VCaP (cell line): ENCODE results near the gene CFAP221.

Source experiments
- H3K27ac ChIP-seq: fragments of 450-650 bp; 2 replicates; pipeline ENCODE4 v1.5.1; 2017
- TF ChIP-seq, protein P1 (sequence below): fragments of 450-650 bp; conservative IDR thresholded peaks from 2 replicates; pipeline ENCODE4 v1.5.1; 2017; ENCODE audit warnings: mild to moderate bottlenecking, moderate library complexity

The CFAP221 gene

DNA sequence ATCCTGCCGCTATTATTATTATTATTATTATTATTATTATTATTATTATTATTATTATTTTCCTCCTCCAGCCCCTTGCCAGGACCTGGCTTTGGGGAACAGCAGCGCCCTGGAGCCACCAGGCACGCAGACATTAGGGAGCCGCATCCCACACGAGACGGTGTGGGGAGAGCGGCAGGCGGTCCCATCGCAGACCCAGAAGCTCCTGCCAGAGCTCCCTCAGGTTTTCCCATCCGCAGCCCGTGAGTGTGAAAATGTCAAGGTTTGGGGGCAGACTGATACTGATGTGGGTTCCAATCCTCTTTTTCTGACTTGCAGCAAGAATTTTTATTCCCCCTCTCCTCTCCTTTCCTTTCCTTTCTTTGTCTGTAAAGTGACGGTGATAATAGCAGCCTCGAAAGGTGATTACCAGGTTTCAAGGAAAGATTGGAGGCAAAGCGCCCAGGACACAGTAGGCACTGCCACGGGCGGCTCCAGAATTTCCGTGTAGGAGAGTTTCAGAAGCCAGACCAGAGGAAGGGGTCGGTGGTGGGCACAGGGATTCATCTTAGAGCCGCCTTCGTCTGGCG, 20.8 kb upstream of the CFAP221 start:
- TF ChIP-seq, protein P1, sequence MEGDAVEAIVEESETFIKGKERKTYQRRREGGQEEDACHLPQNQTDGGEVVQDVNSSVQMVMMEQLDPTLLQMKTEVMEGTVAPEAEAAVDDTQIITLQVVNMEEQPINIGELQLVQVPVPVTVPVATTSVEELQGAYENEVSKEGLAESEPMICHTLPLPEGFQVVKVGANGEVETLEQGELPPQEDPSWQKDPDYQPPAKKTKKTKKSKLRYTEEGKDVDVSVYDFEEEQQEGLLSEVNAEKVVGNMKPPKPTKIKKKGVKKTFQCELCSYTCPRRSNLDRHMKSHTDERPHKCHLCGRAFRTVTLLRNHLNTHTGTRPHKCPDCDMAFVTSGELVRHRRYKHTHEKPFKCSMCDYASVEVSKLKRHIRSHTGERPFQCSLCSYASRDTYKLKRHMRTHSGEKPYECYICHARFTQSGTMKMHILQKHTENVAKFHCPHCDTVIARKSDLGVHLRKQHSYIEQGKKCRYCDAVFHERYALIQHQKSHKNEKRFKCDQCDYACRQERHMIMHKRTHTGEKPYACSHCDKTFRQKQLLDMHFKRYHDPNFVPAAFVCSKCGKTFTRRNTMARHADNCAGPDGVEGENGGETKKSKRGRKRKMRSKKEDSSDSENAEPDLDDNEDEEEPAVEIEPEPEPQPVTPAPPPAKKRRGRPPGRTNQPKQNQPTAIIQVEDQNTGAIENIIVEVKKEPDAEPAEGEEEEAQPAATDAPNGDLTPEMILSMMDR, result no peak
- H3K27ac ChIP-seq, result no peak overlapping the region

DNA sequence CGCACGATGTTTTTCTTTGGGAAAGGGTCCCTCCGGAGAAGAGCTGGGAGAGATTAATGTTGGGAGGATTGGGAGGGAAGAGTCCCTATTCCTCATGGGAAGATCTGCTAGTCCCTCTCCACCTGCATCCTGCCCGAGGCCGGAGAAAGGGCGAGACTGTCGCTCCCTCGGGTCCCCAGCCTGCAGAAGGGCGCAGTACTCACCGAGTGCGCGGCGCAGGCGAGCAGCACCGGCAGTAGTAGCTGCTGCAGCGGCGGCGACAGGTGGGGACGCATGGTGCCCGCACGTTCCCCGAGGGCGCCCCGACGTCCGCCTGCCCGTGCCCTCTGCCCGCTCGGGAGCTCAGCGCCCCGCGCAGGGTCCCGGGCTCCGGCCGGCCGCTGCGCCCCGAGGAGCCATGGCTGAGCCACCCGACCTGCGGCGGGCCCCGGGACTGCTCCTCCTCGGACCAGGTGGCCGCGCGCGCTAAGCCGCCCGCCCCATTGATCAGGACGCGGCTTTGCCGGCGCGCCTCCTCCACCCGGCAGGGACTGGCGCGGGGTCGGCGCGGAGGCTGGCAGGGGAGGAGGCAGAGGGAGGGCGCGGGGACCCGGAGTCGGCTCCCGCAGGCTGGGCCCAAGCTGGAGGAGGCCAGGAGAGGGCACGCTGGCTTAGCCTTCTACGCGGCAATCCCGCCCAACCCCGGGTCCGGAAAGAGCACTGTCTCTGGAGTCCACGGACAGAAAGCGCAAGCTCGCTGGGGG, 20.1 kb upstream of the CFAP221 start, which contains the start of gene SCTR:
SCTR (minus strand) TSS at position 532 of the 743 bp plus-strand sequence; CDS start at position 275, 257 bp downstream.
- TF ChIP-seq, protein P1, result no peak
- H3K27ac ChIP-seq, result no peak within 1 kb of the TSS

DNA sequence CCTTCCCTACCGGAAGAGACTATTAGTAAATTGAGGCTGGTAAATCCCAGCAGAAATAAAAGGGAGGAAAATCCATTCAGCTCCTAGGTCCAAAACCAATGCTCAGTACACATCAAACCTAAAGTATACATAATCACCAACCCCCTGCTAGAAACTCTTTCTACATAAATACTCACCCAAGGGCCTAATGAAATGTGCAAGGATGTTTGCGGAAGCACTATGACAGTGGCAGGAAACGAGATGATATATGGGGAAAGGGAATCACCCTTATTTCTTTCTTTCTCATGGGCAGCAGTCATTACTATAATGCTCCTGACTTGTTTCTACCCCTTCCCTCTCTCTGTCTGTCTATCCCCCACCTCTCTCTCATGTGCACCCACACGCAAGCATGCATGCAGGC, 18.6 kb upstream of the CFAP221 start:
- TF ChIP-seq, protein P1, result no peak
- H3K27ac ChIP-seq, result no peak overlapping the region

DNA sequence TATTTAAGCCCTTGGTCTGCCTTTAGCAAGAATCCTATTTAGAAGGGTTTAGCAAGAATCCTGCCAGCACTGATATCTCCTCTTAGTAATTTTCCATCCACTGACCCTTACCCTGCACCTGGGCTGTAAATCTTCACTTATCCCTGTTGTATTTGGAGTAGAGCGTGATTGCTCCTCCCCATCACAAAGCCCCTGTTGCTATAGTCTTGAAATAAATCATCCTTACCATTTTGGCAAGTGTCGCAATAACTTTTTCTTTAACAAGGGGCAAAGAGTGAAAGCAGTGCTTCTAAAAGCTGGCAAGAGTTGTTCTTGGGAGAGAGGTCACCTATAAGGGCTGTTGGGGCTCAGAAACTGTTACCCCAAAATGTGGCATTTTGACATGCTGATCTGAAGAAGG, 16.2 kb upstream of the CFAP221 start:
- TF ChIP-seq, protein P1, result no peak
- no peak overlapping the region for H3K27ac ChIP-seq

DNA sequence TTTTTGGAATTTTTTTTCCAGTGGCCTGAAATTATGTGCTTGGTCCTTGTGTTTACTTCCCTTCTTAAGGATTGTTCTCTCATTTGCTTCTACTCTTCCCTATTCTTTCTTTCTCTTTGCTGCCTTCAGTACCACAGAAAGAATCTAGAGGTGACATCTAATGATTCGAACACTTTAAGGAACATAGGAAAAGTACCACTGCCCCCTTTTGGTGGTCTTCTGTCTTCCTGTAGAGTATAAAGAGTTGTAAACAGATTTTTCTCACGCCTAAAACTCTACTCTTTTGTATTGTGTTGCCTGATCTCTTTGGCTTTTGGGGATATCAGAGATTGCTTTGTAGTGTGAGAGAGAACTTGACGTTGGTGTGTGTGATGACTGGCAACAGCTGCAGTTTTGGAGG, 13.0 kb upstream of the CFAP221 start:
- H3K27ac ChIP-seq, result no peak overlapping the region
- TF ChIP-seq, protein P1, result no peak

DNA sequence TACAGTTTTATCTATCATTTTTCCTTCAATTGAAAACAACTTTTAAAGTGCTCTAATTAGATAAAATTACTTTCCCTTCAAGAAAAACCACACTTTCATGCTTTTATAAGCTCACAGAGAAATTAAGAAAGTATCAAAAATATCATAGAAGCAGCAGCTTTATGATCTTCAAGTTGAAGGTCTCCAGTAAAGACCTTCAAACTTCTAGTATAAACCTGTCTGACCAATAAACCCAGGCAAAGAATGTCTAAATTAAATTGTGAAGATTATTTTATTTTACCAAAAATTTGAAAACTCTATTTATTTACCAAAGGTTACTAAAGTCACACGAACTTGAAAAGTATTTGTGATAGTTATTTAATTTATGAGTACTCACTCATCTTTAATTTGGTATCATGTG, 10.7 kb upstream of the CFAP221 start:
- TF ChIP-seq, protein P1, result no peak
- no peak overlapping the region for H3K27ac ChIP-seq

DNA sequence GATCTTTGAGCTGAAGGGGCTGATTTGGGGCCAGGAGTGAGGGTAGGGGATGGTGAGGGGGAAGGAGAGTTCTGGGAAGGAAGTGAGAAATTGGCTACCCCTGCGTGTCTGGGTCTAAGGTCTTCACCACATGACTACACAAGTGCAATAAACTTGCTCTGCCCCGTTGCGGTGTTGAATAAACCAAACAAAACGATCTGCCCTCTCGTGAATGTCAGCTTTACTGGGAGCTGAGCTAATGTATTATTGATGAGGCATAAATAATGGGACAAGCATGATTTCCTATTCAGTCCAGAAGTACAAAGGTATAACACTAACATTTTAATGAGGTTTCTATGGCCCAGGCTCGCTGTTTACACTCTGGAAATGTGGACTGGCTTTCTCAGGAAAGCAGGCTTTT, 8.0 kb upstream of the CFAP221 start:
- TF ChIP-seq, protein P1, result no peak
- no peak overlapping the region for H3K27ac ChIP-seq
